ENCODE measurements around the gene CT55.

GRCh38 chrX:135178636-135179035 is 7.4 kb upstream of the CT55 start:
- TF ChIP-seq CTCF (IDR thresholded peaks at IDR 0.05) (no peak), ZFX (IDR thresholded peaks at IDR 0.05; ENCODE audit: borderline replicate concordance) (no peak)

Data from 22Rv1 (cell line).